GM12878 (cell line): ENCODE data around the gene SLC17A2. TPM values are rescaled to one million over a fixed set of nuclear protein-coding genes. Genes with fewer than 3 reads are reported as not detected.

Experiments
- ATAC-seq: fragments of 200-7000 bp; cut with Tn5 transposase; 3 replicates; pipeline ENCODE4 v1.9.1; 2020; ENCODE audit warnings: mild to moderate bottlenecking, moderate library complexity
- BruUV-seq: library from RNA; stranded (reverse); fragments of 400-500 nt; replicated peaks from 2 replicates; lab custom pipeline; 2021; lab: Mats Ljungman, UMichigan
- CTCF ChIA-PET: fragments of 300-600 bp; sonication (Branson Sonifier 250); formaldehyde crosslinking; extraction: SDS; loops from one replicate; lab custom pipeline; 2021; ENCODE audit warnings: inconsistent platforms; lab: Yijun Ruan, JAX
- POLR2A ChIA-PET: fragments of 350-600 bp; formaldehyde crosslinking; extraction: SDS; loops from one replicate; lab custom pipeline; 2021; ENCODE audit warnings: inconsistent platforms; lab: Charles Lee
- RAD21 ChIA-PET: fragments of 300-600 bp; sonication (Branson Sonifier 250); formaldehyde crosslinking; loops from one replicate; lab custom pipeline; 2023; ENCODE audit warnings: antibody characterized with exemption; ENCODE audit not compliant: unreplicated experiment; lab: Charles Lee
- SMC1A ChIA-PET: fragments of 300-600 bp; sonication (Branson Sonifier 250); formaldehyde crosslinking; loops from one replicate; lab custom pipeline; 2023; ENCODE audit not compliant: unreplicated experiment, uncharacterized antibody; lab: Charles Lee
- DNase-seq: peaks from one replicate; pipeline ENCODE4 v3.0.0-alpha.2; 2011; ENCODE audit warnings: low read depth, low spot score
- FAIRE-seq: peaks from 3 replicates; lab custom pipeline; 2011; peaks lifted over from hg19 to GRCh38; lab: Jason Lieb, UNC
- H2AFZ ChIP-seq: 2 replicates; pipeline ENCODE4 v1.6.0; 2011; ENCODE audit warnings: low read depth, low read length, control low read depth; ENCODE audit not compliant: control insufficient read depth
- H3K27ac ChIP-seq: 2 replicates; pipeline ENCODE4 v1.5.1; 2011; ENCODE audit warnings: control low read depth; ENCODE audit not compliant: control insufficient read depth, insufficient read depth
- H3K27me3 ChIP-seq, 2 experiments: replicated peaks in 1 of 2; 2 replicates each; pipeline versions ENCODE4 v1.6.0 to v1.6.1; 2011; ENCODE audit warnings: low read length in 1 of 2; ENCODE audit not compliant: control insufficient read depth in 2 of 2, insufficient read depth in 2 of 2
- H3K36me3 ChIP-seq, 2 experiments: 2 replicates each; pipeline ENCODE4 v1.5.1; 2011; ENCODE audit warnings: low read length in 1 of 2; ENCODE audit not compliant: control insufficient read depth in 2 of 2, insufficient read depth in 2 of 2
- H3K4me1 ChIP-seq: 2 replicates; pipeline ENCODE4 v1.6.1; 2011; ENCODE audit warnings: mild to moderate bottlenecking, low read length, moderate library complexity, mixed read lengths; ENCODE audit not compliant: control insufficient read depth, insufficient read depth
- H3K4me2 ChIP-seq: 2 replicates; pipeline ENCODE4 v1.6.0; 2011; ENCODE audit warnings: control low read depth; ENCODE audit not compliant: control insufficient read depth, insufficient read depth
- H3K4me3 ChIP-seq: fragments of 200-600 bp; sonication (generic); 2 replicates; pipeline ENCODE4 v1.5.1; 2016
- H3K79me2 ChIP-seq: 2 replicates; pipeline ENCODE4 v1.6.0; 2011; ENCODE audit warnings: low read length; ENCODE audit not compliant: control insufficient read depth, insufficient read depth
- H3K9ac ChIP-seq: 2 replicates; pipeline ENCODE4 v1.8.0; 2011; ENCODE audit warnings: low read length, control low read depth, mixed read lengths; ENCODE audit not compliant: control insufficient read depth, insufficient read depth
- H3K9me3 ChIP-seq: replicated peaks from 3 replicates; pipeline ENCODE4 v1.5.1; 2011; ENCODE audit warnings: mild to moderate bottlenecking, low read length; ENCODE audit not compliant: control insufficient read depth, insufficient read depth
- H4K20me1 ChIP-seq: 2 replicates; pipeline ENCODE4 v1.6.0; 2011; ENCODE audit not compliant: control insufficient read depth, insufficient read depth
- BCL11A ChIP-seq: IDR thresholded peaks from 2 replicates; pipeline ENCODE4 v1.6.1; 2011; ENCODE audit warnings: low read depth, low read length
- CBX5 ChIP-seq: sonication (generic); IDR thresholded peaks from 2 replicates; pipeline ENCODE4 v1.6.1; 2016; ENCODE audit warnings: low read depth, moderate library complexity, mild to moderate bottlenecking, inconsistent platforms
- ESRRA ChIP-seq: IDR thresholded peaks from 2 replicates; pipeline ENCODE4 v1.6.1; 2012; ENCODE audit warnings: mild to moderate bottlenecking, low read length, improper control_type of control experiment
- HDAC2 ChIP-seq: fragments of 200-600 bp; sonication (generic); IDR thresholded peaks from 2 replicates; pipeline ENCODE4 v1.6.1; 2017
- IKZF1 ChIP-seq: fragments of 450-650 bp; conservative IDR thresholded peaks from 2 replicates; pipeline ENCODE4 v1.6.1; 2017; ENCODE audit warnings: antibody characterized with exemption, mild to moderate bottlenecking
- POLR2AphosphoS5 ChIP-seq: IDR thresholded peaks from 2 replicates; pipeline ENCODE4 v1.6.1; 2011; ENCODE audit warnings: mild to moderate bottlenecking, low read length, inconsistent platforms
- POU2F2 ChIP-seq: IDR thresholded peaks from 3 replicates; pipeline ENCODE4 v1.6.1; 2011; ENCODE audit warnings: low read depth, mild to moderate bottlenecking, low read length, borderline replicate concordance
- RAD21 ChIP-seq: IDR thresholded peaks from 2 replicates; pipeline ENCODE4 v1.6.1; 2011; ENCODE audit warnings: mild to moderate bottlenecking, low read depth, low read length, moderate library complexity; ENCODE audit not compliant: insufficient read depth
- RELA ChIP-seq: fragments of 450-650 bp; IDR thresholded peaks from 2 replicates; pipeline ENCODE4 v1.8.0; 2014; ENCODE audit warnings: borderline replicate concordance; ENCODE audit not compliant: partially characterized antibody
- RUNX3 ChIP-seq: IDR thresholded peaks from 2 replicates; pipeline ENCODE4 v1.6.1; 2012; ENCODE audit warnings: low read length, inconsistent platforms
- SIN3A ChIP-seq: IDR thresholded peaks from 2 replicates; pipeline ENCODE4 v1.6.1; 2012; ENCODE audit warnings: low read depth, low read length, improper control_type of control experiment
- ZNF217 ChIP-seq: fragments of 450-650 bp; IDR thresholded peaks from 2 replicates; pipeline ENCODE4 v1.6.1; 2017; ENCODE audit warnings: antibody characterized with exemption, mild to moderate bottlenecking
- ZNF384 ChIP-seq: IDR thresholded peaks from 2 replicates; pipeline ENCODE4 v1.6.1; 2012; ENCODE audit warnings: low read depth, mild to moderate bottlenecking, low read length, improper control_type of control experiment, borderline replicate concordance
- WGBS: methylation state at CpG from one replicate; pipeline ENCODE4 v1.1.6; 2016; ENCODE audit warnings: low lambda C conversion rate; ENCODE audit not compliant: insufficient replicate concordance, insufficient coverage; ENCODE audit errors: missing lambda C conversion rate; 5-methylcytosine and 5-hydroxymethylcytosine counted together
- in situ Hi-C: fragments of 300-500 bp; cut with MboI; formaldehyde crosslinking; loops from 9 replicates; pipeline ENCODE4 v1.14.3; 2018; ENCODE audit warnings: mixed read lengths
- intact Hi-C: fragments of 100-400 bp; cut with micrococcal nuclease; formaldehyde crosslinking; loops from one replicate; pipeline ENCODE4 v1.14.2; 2022; ENCODE audit not compliant: unreplicated experiment
- polyA plus RNA-seq, 11 experiments: library from polyadenylated mRNA; depleted of rRNA in 4 of 11; unstranded in 6 of 11; stranded (reverse) in 5 of 11; fragments of >200 nt; fragmentation: Nextera tagmentation in 4 of 11; fragmentation: Illumina TruSeq in 1 of 11; extraction: Ambion mirVana in 4 of 11; extraction: Trizol in 1 of 11; gene quantifications; 1 replicate in 1 of 11; 2 replicates in 10 of 11; pipeline versions ENCODE4 v1.2.1 to v1.2.3, GENCODE V29; 2011 to 2016; ENCODE audit warnings: inconsistent platforms in 2 of 11, missing spikeins in 2 of 11, low read depth in 1 of 11
- total RNA-seq, 4 experiments: library from RNA; depleted of rRNA in 3 of 4; stranded (reverse); fragments of >200 nt in 3 of 4; fragmentation: Illumina TruSeq in 1 of 4; extraction: Trizol in 1 of 4; gene quantifications; 2 replicates each; pipeline versions ENCODE4 v1.2.1 to v1.2.3, GENCODE V29; 2013 to 2021
- TF ChIP-seq, protein P1 (sequence below): fragments of 450-650 bp; formaldehyde crosslinking; IDR thresholded peaks from 2 replicates; pipeline ENCODE4 v1.5.0; 2022; ENCODE audit warnings: mild to moderate bottlenecking, missing genetic modification characterization
- TF ChIP-seq, protein P2 (sequence below), 3 experiments: IDR thresholded peaks in 2 of 3; conservative IDR thresholded peaks in 1 of 3; 2 replicates each; pipeline ENCODE4 v1.5.1; 2011; ENCODE audit warnings: low read depth in 3 of 3, low read length in 3 of 3, mild to moderate bottlenecking in 3 of 3, control low read depth in 2 of 3, moderate library complexity in 2 of 3, inconsistent platforms in 1 of 3, mixed read lengths in 1 of 3; ENCODE audit not compliant: control insufficient read depth in 2 of 3, insufficient read depth in 1 of 3; ENCODE audit errors: extremely low read depth in 1 of 3
- TF ChIP-seq, protein P3 (sequence below): IDR thresholded peaks from 2 replicates; pipeline ENCODE4 v1.6.1; 2012; ENCODE audit warnings: low read depth, low read length, improper control_type of control experiment
- TF ChIP-seq, protein P4 (sequence below): fragments of 450-650 bp; conservative IDR thresholded peaks from 2 replicates; pipeline ENCODE4 v1.6.1; 2017; ENCODE audit warnings: mild to moderate bottlenecking, moderate library complexity

The SLC17A2 gene
- total and polyA plus RNA-seq, 10 of the 15 experiments (the other 5 are each of a cell fraction or from before 2014, with no cell fraction given), result not detected

DNA sequence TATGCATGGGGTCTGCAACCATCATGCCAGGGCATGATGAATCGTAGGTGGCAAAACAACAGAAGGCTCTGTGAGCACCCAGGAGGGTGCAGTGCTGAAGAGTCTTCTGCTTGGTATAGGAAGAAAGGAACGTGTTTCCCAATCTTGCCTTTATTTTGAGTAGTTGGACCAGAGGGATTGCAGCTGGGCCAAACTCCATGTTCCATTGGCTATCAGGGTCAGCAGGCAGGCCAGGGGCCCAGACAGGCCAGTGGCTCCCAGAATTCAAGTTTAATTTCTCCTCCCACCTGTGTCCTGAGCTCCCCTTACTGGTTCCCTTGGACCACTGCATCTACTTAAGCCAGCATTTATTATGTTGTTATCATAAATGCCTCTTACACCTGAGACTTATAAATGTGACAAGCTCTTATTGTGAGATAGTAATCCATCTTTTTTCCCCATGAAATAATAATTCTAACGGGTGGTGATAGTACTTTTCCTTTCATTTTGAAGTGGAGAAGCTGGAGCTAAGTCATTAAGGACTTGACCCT is 31.2 kb upstream of the SLC17A2 start:
- peak overlapping the region; percentile 65 for H3K4me2 ChIP-seq
- in situ Hi-C loops, result no loop called here
- H3K27me3 ChIP-seq, result no peaks in the 10 kb centered on the region
- H3K79me2 ChIP-seq, result peaks cover 38% of the 10 kb centered on the region
- ATAC-seq (peak; percentile 10; the same call in 1 of the 3 replicates), FAIRE-seq (no peak), DNase-seq (no peak)
- H3K27ac ChIP-seq, result peak overlapping the region; percentile 99
- BruUV-seq, result no TSS peak
- ChIA-PET RAD21 (interaction anchor here (0.7 to 2.7 kb wide), 6 partner anchors 16 to 41 kb away, joined by 3 to 27 read pairs (median 4); no protein-coding TSS in a partner anchor), POLR2A (interaction anchor here (0.5 to 3.5 kb wide), 9 partner anchors 9 to 1947 kb away, joined by 3 to 27 read pairs (median 4); a partner anchor contains a TSS), SMC1A (interaction anchor here (0.6 to 1.5 kb wide), 15 partner anchors 9 to 824 kb away, joined by 3 to 7 read pairs (median 4); a partner anchor contains a TSS), CTCF (interaction anchor here (0.6 to 5.3 kb wide), 14 partner anchors 9 to 344 kb away, joined by 3 to 62 read pairs (median 4); no protein-coding TSS in a partner anchor)
- H2AFZ ChIP-seq, result peak overlapping the region; percentile 85
- peak overlapping the region; percentile 99 for H3K4me3 ChIP-seq
- H3K9ac ChIP-seq, result peak overlapping the region; percentile 99
- H4K20me1 ChIP-seq, result peaks cover 7% of the 10 kb centered on the region
- 26% methylated on average over 3 of the region's 3 CpGs for WGBS
- intact Hi-C loops, result loop anchor here (1.0 kb wide), 1 partner anchor 31 kb away; no protein-coding TSS in a partner anchor
- peaks cover 30% of the 10 kb centered on the region for H3K4me1 ChIP-seq
- H3K9me3 ChIP-seq, result peaks cover 2% of the 10 kb centered on the region; the same call in 2 of the 3 replicates
- peaks cover 4 to 14% of the 10 kb centered on the region in 2 experiments; a peak in 3 of 4 replicates for H3K36me3 ChIP-seq
- TF ChIP-seq IKZF1 (no peak), RELA (no peak), SIN3A (no peak), BCL11A (no peak), ZNF384 (no peak), POLR2AphosphoS5 (no peak), CBX5 (no peak), RUNX3 (no peak), RAD21 (peak; percentile 45), ESRRA (no peak), ZNF217 (no peak), HDAC2 (no peak), POU2F2 (no peak)
- TF ChIP-seq, protein P1, sequence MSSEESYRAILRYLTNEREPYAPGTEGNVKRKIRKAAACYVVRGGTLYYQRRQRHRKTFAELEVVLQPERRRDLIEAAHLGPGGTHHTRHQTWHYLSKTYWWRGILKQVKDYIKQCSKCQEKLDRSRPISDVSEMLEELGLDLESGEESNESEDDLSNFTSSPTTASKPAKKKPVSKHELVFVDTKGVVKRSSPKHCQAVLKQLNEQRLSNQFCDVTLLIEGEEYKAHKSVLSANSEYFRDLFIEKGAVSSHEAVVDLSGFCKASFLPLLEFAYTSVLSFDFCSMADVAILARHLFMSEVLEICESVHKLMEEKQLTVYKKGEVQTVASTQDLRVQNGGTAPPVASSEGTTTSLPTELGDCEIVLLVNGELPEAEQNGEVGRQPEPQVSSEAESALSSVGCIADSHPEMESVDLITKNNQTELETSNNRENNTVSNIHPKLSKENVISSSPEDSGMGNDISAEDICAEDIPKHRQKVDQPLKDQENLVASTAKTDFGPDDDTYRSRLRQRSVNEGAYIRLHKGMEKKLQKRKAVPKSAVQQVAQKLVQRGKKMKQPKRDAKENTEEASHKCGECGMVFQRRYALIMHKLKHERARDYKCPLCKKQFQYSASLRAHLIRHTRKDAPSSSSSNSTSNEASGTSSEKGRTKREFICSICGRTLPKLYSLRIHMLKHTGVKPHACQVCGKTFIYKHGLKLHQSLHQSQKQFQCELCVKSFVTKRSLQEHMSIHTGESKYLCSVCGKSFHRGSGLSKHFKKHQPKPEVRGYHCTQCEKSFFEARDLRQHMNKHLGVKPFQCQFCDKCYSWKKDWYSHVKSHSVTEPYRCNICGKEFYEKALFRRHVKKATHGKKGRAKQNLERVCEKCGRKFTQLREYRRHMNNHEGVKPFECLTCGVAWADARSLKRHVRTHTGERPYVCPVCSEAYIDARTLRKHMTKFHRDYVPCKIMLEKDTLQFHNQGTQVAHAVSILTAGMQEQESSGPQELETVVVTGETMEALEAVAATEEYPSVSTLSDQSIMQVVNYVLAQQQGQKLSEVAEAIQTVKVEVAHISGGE (CRISPR knock-in tag), result no peak
- TF ChIP-seq, protein P2, sequence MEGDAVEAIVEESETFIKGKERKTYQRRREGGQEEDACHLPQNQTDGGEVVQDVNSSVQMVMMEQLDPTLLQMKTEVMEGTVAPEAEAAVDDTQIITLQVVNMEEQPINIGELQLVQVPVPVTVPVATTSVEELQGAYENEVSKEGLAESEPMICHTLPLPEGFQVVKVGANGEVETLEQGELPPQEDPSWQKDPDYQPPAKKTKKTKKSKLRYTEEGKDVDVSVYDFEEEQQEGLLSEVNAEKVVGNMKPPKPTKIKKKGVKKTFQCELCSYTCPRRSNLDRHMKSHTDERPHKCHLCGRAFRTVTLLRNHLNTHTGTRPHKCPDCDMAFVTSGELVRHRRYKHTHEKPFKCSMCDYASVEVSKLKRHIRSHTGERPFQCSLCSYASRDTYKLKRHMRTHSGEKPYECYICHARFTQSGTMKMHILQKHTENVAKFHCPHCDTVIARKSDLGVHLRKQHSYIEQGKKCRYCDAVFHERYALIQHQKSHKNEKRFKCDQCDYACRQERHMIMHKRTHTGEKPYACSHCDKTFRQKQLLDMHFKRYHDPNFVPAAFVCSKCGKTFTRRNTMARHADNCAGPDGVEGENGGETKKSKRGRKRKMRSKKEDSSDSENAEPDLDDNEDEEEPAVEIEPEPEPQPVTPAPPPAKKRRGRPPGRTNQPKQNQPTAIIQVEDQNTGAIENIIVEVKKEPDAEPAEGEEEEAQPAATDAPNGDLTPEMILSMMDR (IDR thresholded peaks at IDR 0.05 in 2 of 3, conservative IDR thresholded peaks at IDR 0.05 in 1 of 3; ENCODE audit: control insufficient read depth in 2 of 3, extremely low read depth in 1 of 3, insufficient read depth in 1 of 3, low read depth in 3 of 3, low read length in 3 of 3), result peak; percentile 3 to 28 (median 23); a peak in 1 of 6 replicates
- TF ChIP-seq, protein P3, sequence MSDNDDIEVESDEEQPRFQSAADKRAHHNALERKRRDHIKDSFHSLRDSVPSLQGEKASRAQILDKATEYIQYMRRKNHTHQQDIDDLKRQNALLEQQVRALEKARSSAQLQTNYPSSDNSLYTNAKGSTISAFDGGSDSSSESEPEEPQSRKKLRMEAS, result 0 out of 2 replicates have a peak, but pooled peaks have one; percentile 35
- TF ChIP-seq, protein P4, sequence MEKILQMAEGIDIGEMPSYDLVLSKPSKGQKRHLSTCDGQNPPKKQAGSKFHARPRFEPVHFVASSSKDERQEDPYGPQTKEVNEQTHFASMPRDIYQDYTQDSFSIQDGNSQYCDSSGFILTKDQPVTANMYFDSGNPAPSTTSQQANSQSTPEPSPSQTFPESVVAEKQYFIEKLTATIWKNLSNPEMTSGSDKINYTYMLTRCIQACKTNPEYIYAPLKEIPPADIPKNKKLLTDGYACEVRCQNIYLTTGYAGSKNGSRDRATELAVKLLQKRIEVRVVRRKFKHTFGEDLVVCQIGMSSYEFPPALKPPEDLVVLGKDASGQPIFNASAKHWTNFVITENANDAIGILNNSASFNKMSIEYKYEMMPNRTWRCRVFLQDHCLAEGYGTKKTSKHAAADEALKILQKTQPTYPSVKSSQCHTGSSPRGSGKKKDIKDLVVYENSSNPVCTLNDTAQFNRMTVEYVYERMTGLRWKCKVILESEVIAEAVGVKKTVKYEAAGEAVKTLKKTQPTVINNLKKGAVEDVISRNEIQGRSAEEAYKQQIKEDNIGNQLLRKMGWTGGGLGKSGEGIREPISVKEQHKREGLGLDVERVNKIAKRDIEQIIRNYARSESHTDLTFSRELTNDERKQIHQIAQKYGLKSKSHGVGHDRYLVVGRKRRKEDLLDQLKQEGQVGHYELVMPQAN, result no peak
